CD4-positive, alpha-beta T cell treated with Interleukin-17A for 1 hour (primary cell): ENCODE results near the gene ADPGK.
"Not testable (repeated sequence)": the region's sequence is repeated elsewhere in the genome, so short reads cannot be mapped to it uniquely, and the experiment has no call there.

ENCODE experiments used
- DNase-seq: peaks from one replicate; pipeline ENCODE4 v3.0.0-alpha.2; 2020

ADPGK gene

GRCh38 chr15:72783640-72784455 is at the start of gene ADPGK:
Gene ADPGK, minus strand, starts transcription at chr15:72783758. Its CDS starts 67 bp downstream, at chr15:72783691.
- peak; percentile 96 for DNase-seq

DNA sequence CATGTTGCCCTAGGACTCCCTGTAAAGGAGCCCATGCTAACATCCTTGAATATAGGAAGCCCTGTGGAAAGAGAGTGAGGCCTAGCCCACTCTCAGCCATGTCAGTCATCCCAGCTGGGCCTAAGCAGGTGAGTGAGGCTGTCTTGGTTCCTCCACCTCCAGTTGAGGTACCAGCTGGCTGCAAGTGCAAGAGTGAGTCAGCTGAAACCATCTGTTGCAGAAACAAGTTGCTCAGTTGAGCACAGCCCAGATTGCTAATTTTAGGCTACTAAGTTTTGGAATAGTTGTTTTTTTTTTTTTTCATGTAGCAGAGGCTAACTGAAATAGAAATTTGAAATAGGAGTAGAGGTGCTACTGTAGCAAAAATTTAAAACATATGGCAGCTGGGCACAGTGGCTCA is 43.7 kb upstream of the ADPGK start:
- DNase-seq = no peak

DNA sequence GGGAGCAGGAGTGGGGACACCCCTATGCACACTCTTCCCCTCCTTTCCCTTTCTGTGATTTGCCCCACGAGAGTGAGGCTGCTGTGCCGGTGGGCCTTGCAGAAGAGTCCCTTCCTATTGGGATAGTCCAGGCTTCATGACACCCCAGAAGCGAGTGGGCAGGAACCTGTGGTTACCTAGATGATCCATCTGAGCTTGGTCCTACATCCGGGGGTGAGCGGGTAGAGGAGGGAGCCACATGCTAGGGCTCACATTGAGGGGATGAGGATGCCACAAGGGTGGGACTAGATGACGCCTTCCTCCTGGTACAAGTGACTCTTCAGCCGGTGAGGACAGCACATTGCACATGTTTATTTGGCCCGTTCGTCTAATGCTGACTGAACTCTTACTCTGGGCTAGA is 43.1 kb upstream of the ADPGK start:
- no peak for DNase-seq

DNA sequence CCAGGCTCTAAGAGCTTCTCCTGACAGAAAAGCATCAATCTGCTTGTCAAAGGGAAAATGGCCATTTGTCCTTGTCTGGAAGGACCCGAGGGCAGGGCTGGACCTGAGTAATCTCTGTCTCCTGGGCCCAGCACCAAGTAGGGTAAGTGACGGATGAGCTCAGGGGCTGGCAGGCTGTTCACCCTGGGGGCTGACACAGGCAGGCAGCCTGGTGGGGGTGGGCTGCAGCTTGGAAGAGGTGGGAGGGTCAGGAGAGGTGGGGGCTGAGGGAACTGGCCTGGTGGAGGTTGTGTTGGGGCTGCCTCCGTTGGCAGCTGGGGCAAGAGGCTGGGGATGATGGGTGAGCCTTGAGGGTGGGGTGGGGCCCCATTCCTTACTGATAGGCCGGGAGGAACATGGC is 42.3 kb upstream of the ADPGK start:
- DNase-seq = no peak

GRCh38 chr15:72824781-72825180 is 41.2 kb upstream of the ADPGK start:
- no peak for DNase-seq

DNA sequence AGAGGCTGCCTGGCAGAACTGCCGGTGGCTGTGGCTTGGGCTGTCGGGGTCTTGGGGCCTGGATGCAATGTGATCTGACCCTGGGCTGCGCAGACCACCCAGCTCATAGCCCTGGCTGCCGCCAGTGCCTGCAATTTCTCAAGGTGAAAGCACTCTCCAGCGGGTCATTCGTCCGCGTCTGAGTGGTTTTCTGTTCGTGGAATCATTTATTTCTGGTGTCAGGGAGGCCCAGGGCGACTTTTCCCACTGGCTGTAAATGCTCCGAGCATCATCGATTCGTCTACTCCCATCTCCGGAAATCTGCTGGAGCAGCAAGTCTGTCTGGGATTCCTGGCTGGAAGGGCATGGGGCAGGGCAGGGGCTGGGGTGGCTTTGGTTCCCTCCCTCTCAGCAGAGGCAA is 40.6 kb upstream of the ADPGK start:
- no peak for DNase-seq

DNA sequence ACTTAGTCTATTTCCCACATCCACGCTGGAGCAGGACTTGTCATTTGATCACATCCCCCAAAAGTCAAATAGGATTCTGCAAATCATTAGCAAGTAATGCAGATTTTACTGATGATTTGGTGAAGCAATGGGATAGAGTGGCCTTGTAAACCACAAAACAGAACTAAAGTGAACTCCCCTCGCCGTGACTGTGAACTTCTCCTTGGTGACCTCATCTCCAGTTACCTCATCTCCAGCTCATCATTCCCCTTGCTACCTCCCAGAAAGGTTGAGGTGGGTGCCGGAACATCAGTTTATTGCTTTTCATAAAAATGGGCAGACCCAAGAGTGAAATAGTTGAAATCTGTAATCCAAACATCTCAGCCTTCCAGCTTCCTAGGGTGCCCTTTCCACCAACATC is 36.7 kb upstream of the ADPGK start:
- no peak for DNase-seq

DNA sequence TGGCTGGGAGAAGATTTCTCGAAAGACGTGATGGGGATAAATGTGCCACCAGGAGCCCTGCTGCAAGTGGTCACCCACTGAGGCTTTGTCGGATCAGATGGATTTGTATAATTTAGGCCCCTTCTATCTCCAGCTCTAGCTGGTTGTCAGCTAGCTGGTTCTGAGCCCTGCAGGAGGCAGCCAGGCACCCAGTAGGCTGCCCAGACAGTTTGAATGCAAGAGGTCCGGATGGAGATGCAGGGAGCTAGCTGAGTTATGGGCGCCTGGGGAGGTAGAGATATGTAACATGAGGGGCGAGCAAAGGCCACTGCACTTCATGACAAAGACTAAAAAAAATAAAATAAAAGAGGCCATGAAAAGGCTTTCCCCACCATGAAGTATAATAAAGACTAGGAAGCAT is 35.1 kb upstream of the ADPGK start:
- no peak for DNase-seq

DNA sequence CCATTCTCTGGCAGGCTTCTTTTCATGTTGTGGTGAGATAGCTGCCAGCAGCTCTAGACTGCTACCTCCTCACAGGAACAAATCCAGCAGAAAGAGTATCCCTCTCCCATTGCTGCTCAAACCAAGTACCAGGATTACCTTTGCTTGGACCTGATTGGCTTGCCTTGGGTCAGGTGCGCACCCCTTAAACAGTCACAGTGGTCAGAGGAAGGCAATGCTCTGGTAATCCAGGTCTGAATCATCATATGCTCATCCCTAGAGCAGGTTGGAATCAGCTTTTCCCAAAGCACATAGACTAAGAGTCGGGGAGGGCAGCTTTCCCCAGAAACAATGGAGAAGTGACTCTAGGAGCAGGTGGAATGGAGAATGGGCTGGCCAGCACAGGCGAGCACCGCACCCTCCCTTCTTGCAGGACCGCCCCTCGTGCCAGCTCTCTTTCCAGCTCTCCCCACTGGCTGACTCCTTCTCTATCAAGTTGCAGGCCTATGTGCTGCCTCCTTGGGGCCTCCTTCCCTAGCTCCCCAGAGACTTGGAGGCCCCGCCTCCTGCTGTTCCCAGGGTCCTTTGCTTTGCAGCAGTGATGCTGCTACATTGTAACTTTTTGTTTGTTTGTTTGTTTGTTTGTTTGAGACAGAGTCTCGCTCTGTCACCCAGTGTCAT is 29.9 kb upstream of the ADPGK start:
- DNase-seq = no peak

- peak; percentile 43 for DNase-seq
Measured at GRCh38 chr15:72809329-72809728, 25.8 kb upstream of the ADPGK start.

DNA sequence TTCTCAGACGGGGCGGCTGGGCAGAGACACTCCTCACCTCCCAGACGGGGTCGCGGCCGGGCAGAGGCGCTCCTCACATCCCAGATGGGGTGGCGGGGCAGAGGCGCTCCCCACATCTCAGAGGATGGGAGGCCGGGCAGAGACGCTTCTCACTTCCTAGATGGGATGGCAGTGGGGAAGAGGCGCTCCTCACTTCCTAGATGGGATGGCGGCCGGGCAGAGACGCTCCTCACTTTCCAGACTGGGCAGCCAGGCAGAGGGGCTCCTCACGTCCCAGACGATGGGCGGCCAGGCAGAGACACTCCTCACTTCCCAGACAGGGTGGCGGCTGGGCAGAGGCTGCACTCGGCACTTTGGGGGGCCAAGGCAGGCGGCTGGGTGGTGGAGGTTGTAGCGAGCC is 23.8 kb upstream of the ADPGK start:
- not testable (repeated sequence) for DNase-seq

GRCh38 chr15:72803006-72803405 is 19.4 kb upstream of the ADPGK start:
- no peak for DNase-seq

GRCh38 chr15:72801590-72802325 is 18.2 kb upstream of the ADPGK start:
- DNase-seq = no peak

DNA sequence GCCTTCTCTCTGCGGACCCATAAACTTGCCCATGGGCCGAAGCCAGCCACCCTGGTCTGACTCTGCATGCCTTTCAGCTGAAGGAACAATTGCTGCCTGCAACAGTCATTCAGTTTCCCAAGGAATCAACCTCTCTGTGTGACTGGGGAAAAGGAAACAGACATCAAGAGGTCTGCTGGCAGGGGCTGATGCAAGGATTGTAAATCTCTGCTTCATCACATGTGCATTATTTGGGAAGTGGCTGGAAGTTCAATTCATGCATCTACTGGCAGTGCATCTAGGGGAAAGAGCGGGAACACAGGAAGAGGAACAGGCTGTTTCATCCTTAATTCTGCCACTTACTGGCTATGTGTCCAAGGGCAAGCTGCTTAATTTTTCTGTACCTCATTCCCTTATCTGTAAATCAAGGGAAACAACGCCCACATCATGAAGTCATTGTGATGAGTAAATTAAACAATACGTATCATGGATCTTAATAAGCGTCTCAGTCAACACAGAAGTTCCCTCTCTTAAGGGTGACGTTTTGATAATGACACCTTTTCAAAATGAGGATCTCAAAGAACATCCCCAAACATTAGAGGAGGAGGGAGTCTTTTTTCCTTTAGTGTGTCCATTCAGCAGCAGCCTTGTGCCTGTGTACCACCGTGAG is 17.4 kb upstream of the ADPGK start:
- DNase-seq = no peak

DNA sequence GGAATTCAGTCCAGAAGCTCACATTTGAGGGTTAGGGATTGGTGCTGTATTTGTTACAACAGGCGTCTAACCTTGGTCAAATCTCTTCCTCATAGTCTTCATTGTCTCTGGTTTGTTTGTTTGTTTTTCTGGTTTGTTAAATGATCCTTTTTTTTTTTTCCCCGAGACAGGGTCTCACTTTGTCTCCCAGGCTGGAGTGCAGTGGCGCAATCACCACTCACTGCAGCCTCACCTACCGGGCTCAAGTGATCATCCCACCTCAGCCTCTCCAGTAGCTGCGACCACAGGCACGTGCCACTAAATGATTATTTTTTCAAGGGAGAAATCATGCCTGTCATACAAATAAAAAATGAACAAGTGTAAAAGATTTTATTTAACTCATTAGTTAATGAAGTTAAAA is 14.3 kb upstream of the ADPGK start:
- no peak for DNase-seq

DNA sequence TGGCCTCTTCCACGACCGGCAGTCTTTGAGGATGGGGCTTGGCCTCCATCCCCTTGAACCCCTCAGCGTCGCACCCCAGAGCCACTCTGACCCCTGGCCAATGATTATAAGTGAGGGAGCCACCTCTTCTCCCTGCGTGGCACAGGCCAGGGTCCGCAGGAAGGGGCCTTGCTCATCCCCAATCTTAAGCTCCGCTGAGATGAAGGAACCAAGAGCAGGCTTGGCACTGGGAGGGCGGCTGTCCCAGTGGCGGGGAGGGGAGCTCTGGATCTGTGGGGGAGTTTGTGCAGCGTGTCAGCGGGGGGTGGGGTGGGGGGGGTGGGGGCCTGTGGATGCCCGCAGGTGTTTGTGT is 13.8 kb upstream of the ADPGK start:
- DNase-seq = no peak

DNA sequence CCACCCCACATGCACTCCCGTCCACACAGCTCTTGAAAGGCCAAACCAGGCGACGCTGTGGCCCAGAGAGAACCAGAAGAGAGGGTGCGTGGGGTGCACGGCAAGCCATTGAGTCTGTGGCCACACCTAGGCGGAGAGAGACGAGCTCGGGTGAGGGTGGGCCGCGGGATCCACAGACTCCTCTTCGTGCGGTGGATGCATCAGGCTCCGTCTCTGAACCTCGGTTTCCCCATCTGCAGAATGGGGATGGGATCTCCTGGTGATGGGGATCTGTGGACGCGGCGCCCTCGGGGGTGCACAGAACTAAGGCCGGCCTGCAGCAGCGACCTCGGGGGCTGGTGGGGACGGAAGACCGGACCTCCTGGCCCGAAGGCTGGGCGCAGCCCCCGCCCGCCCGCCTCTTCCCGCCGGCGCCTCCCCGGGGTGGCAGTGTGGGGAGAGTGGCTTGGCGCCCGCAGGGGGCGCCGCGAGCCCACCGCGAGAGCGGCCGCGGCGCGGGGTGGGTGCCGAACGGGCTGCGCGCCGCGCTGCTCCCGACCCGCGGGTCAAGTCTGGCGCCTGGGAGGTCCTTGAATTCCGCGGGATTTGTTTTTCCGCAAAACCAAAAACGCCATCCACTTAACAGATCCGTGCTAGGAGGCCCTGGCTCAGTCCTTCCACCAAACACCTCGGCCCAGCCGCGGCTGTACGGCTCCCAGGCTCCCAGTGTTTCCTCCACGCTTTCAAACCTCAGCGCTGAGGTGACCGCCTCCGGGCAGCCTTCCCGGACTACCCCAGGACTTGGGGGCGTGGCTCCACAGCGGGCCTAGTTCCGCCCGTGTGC is 13.2 kb upstream of the ADPGK start:
- peak; percentile 42 for DNase-seq

DNA sequence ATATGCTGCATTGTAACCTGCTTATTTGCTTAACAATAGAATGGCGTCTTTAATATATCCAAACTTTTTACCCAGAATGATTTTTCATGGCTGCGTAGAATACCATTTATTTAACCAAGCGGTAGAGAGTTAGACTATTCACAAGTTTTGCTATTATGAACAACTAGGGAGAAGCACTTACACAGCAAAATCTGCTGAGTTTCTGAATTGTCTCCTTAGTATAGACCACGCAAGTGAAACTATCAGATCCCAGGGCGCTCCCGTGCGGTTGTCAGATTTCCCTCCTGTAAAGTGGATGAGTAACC is 12.6 kb upstream of the ADPGK start:
- no peak for DNase-seq

DNA sequence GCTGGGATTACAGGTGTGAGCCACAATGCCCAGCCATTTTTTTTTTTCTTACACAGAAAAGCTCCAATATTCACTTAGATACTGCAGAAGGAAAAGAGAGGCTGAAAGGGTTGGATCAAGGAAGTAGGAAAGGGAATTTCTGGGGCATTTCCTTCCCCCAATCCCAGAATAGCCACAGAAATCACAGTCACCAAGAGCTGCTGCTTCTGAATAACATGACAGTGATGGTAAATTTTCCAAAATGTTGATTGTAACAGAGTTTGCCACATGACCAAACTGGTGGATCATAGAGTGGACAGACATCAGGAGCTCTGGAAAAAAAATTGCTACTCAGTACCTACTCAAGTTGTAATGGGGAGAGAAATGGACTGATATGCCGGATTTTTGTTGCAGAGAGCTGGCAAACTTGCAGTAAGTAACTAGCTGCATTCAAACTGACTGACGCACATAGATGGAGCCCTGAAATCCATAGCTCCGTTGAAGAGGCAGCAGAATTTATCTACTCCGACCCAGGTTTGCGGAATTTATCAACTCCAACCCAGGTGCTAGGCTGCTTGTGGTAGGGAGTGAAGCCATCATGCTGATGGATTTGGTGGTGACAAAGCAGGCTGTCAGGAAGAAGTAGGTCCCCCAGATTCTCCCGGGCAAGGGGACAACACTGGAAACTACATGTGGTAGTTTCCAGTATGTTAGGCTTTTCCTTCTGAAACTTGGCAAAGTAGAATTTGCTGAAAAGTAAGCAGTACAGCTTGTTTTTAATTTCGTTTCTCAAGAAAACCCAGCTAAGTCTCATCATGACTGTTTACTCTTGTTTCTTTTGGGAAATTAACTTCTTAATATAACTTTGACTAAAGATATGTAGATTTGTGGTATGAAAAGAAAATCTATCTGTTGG is 10.5 kb upstream of the ADPGK start:
- DNase-seq = no peak

GRCh38 chr15:72792431-72792830 is 8.9 kb upstream of the ADPGK start:
- no peak for DNase-seq

DNA sequence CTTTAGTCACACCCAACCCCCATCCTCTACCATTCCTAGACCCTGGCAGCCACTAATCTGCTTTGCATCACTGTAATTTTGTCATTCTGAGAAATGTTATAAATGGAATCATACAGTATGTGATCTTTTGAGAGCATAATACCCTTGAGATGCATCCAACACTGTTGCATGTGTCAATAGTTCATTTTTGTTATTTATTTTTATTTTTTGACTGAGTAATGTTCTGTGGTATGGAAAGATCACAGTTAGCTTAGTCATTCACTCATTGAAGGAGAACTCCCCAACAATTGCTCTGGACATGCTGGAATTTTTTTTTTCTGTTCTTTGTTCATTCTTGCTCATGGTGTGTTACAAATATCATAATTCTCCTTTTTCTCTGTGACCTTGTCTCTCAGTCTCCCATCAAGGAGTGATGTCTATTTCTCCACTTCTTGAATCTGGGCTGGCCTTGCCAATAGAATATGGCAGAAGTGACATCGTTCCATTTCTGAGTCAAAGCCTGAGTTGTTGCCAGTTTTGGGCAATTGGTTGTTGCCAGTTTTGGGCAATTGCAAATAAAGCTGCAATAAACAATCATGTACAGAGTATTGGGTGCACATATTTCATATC is 6.8 kb upstream of the ADPGK start:
- DNase-seq = no peak
